Esophagus squamous epithelium (tissue), 4 donors: ENCODE data around the gene RCC2.

Experiments
- CTCF ChIP-seq, 6 experiments: fragments of 450-650 bp in 4 of 6; fragments of 200-600 bp in 2 of 6; sonication (generic) in 2 of 6; IDR thresholded peaks; one replicate each; pipeline ENCODE4 v1.5.1; 2016 to 2019; ENCODE audit warnings: antibody characterized with exemption in 6 of 6, mild to moderate bottlenecking in 4 of 6, moderate library complexity in 4 of 6
- POLR2A ChIP-seq, 4 donors: fragments of 450-650 bp; IDR thresholded peaks; one replicate each; pipeline ENCODE4 v1.6.1; 2017; ENCODE audit warnings: antibody characterized with exemption in 4 of 4, mild to moderate bottlenecking in 4 of 4, moderate library complexity in 3 of 4

GRCh38 chr1:17365293-17365692, 74.2 kb downstream of the RCC2 start:
- TF ChIP-seq CTCF (IDR thresholded peaks at IDR 0.05) (no peak), POLR2A (IDR thresholded peaks at IDR 0.05) (no peak)
